Skin epidermis (tissue), 12 donors: Measurements from ENCODE around the gene FOXA3.
"Not testable (repeated sequence)": the region's sequence is repeated elsewhere in the genome, so short reads cannot be mapped to it uniquely, and the experiment has no call there.

Experiments used
- H3K27ac ChIP-seq, 21 experiments: fragments of 200-600 bp; sonication (generic) in 11 of 21; one replicate each; pipeline ENCODE4 v1.5.0; 2020; ENCODE audit warnings: mild to moderate bottlenecking in 3 of 21, inconsistent platforms in 2 of 21, moderate library complexity in 2 of 21
- H3K4me3 ChIP-seq, 7 experiments: fragments of 200-600 bp; sonication (generic) in 2 of 7; one replicate each; pipeline ENCODE4 v1.5.0; 2020; ENCODE audit warnings: inconsistent platforms in 2 of 7, mild to moderate bottlenecking in 2 of 7, moderate library complexity in 1 of 7

Gene FOXA3

GRCh38 chr19:45827459-45828093, 36.5 kb upstream of the FOXA3 start:
- Histone ChIP-seq H3K27ac (no peak overlapping the region), H3K4me3 (no peak overlapping the region)

- Histone ChIP-seq H3K4me3 (no peak overlapping the region), H3K27ac (no peak overlapping the region)
Measured at GRCh38 chr19:45828523-45828922, 35.6 kb upstream of the FOXA3 start.

- no peak overlapping the region for H3K4me3 ChIP-seq
Measured at GRCh38 chr19:45828945-45829344, 35.2 kb upstream of the FOXA3 start.

GRCh38 chr19:45834970-45835369, 29.2 kb upstream of the FOXA3 start:
- Histone ChIP-seq H3K27ac (no peak overlapping the region), H3K4me3 (no peak overlapping the region)

More at GRCh38 chr19:45828945-45829344, 35.2 kb upstream of the FOXA3 start:
- H3K27ac ChIP-seq = no peak overlapping the region

- no peak overlapping the region for H3K4me3 ChIP-seq
- H3K27ac ChIP-seq = no peak overlapping the region
Measured at GRCh38 chr19:45842198-45842597, 21.9 kb upstream of the FOXA3 start.

- no peak overlapping the region for H3K4me3 ChIP-seq
- no peak overlapping the region for H3K27ac ChIP-seq
Measured at GRCh38 chr19:45847663-45848062, 16.5 kb upstream of the FOXA3 start.

- H3K4me3 ChIP-seq = no peak overlapping the region
Measured at GRCh38 chr19:45848922-45849321, 15.2 kb upstream of the FOXA3 start.

GRCh38 chr19:45852145-45852750, 11.9 kb upstream of the FOXA3 start:
- Histone ChIP-seq H3K27ac (no peak overlapping the region), H3K4me3 (no peak overlapping the region)

More at GRCh38 chr19:45848922-45849321, 15.2 kb upstream of the FOXA3 start:
- no peak overlapping the region for H3K27ac ChIP-seq

GRCh38 chr19:45852983-45853382, 11.1 kb upstream of the FOXA3 start:
- Histone ChIP-seq H3K27ac (no peak overlapping the region), H3K4me3 (no peak overlapping the region)

GRCh38 chr19:45854167-45854778, 9.9 kb upstream of the FOXA3 start:
- Histone ChIP-seq H3K4me3 (no peak overlapping the region), H3K27ac (no peak overlapping the region)

GRCh38 chr19:45860359-45861259, 3.5 kb upstream of the FOXA3 start:
- H3K4me3 ChIP-seq = no peak overlapping the region
- peak overlapping the region in 3 of 21 experiments; percentile 10 to 24 (median 10) for H3K27ac ChIP-seq

GRCh38 chr19:45862271-45862563, 1.9 kb upstream of the FOXA3 start:
- H3K4me3 ChIP-seq = peak overlapping the region; percentile 67 to 97 (median 92)

GRCh38 chr19:45862564-45863334, 1.4 kb upstream of the FOXA3 start, which contains the start of gene SYMPK:
Gene SYMPK, minus strand, starts transcription at chr19:45863147. Its CDS starts 8,652 bp downstream, at chr19:45854495.
- Histone ChIP-seq H3K27ac (peak within 1 kb of the TSS; percentile 50 to 97 (median 94)), H3K4me3 (peak within 1 kb of the TSS; percentile 67 to 97 (median 92))

More at GRCh38 chr19:45862271-45862563, 1.9 kb upstream of the FOXA3 start:
- peak overlapping the region in 20 of 21 experiments; percentile 83 to 97 (median 94) for H3K27ac ChIP-seq

- Histone ChIP-seq H3K4me3 (peak overlapping the region; percentile 67 to 97 (median 92)), H3K27ac (peak overlapping the region in 2 of 21 experiments; percentile 94 to 95)
Measured at GRCh38 chr19:45863335-45863839, 739 bp upstream of the FOXA3 start.

- H3K27ac ChIP-seq = no peak overlapping the region
- peak overlapping the region in 2 of 7 experiments; percentile 67 to 97 for H3K4me3 ChIP-seq
Measured at GRCh38 chr19:45864629-45865082, 530 bp downstream of the FOXA3 start.

GRCh38 chr19:45865269-45865948, 1.3 kb downstream of the FOXA3 start:
- H3K4me3 ChIP-seq = no peak overlapping the region

GRCh38 chr19:45866400-45867176, 2.5 kb downstream of the FOXA3 start:
- Histone ChIP-seq H3K4me3 (no peak overlapping the region), H3K27ac (no peak overlapping the region)

More at GRCh38 chr19:45865269-45865948, 1.3 kb downstream of the FOXA3 start:
- no peak overlapping the region for H3K27ac ChIP-seq

- not testable (repeated sequence) for H3K4me3 ChIP-seq, H3K27ac ChIP-seq
Measured at GRCh38 chr19:45867241-45867640, 3.1 kb downstream of the FOXA3 start.
